IPS-18c (cell line): Measurements from ENCODE around the gene ZDHHC24.

Source experiments
- H3K4me3 ChIP-seq: 2 replicates; pipeline ENCODE4 v1.7.0; 2013; ENCODE audit warnings: low read depth, mild to moderate bottlenecking, low read length, moderate library complexity; ENCODE audit not compliant: insufficient read depth
- H3K9me3 ChIP-seq: one replicate; pipeline ENCODE4 v1.6.1; 2013; ENCODE audit warnings: mild to moderate bottlenecking, low read length, moderate library complexity; ENCODE audit not compliant: control insufficient read depth, insufficient read depth

Gene ZDHHC24

DNA sequence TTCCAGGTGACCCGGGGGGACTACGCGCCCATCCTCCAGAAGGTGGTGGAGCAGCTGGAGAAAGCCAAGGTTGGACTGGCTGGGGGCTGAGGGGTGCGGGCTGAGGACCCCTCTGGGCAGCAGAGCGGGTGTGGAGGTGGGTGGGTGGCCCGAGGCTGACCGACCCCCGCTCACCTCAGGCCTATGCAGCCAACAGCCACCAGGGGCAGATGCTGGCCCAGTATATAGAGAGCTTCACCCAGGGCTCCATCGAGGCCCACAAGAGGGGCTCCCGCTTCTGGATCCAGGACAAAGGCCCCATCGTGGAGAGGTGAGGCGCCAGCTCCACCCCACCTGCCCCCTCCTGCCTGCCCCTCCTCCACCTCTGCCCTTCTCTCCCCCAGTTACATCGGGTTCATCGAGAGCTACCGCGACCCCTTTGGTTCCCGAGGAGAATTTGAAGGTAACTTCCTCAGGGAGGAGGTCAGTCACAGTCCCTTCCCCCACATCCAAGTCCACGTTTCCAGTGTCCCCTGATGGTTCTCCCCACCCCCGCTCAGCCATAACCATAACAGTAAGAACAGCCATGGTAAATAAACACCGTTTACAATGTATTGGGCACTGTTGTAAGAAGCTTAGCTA lies 54.4 kb downstream of the ZDHHC24 start:
- H3K4me3 ChIP-seq = no peak overlapping the region
- H3K9me3 ChIP-seq = no peaks in the 10 kb centered on the region

DNA sequence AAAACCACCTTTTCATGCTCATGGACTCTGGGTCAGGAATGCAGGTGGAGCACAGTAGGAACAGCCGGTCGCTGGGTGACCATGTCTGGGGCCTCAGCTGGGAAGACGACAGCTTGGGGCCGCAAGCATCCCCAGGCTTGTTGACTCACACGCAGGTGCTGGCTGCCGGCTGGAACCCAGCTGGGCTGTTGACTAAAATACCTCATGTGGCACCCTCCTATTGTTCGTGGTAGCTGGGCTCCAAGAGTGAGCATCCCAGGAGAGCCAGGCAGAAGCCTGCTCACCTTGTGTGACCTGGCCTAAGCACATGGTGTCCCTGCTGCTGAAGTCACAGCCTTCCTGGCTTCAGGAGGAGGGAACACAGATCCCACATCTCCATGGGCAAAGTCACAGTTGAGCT lies 56.2 kb downstream of the ZDHHC24 start:
- H3K9me3 ChIP-seq = no peaks in the 10 kb centered on the region
- no peak overlapping the region for H3K4me3 ChIP-seq

DNA sequence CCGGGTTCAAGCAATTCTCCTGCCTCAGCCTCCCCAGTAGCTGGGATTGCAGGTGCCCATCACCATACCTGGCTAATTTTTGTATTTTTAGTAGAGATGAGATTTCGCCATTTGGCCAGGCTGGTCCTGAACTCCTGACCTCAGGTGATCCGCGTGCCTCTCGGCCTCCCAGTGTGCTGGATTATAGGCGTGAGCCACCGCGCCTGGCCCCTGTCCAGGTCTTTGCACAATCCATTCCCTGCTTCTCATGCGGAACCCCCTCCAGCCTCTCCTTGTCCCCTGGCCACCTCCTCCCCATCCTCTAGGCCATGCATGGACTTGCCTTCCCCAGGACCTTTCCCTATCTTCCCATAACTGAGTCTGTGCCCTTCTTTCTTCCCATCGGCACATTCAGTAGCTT lies 56.9 kb downstream of the ZDHHC24 start:
- Histone ChIP-seq H3K4me3 (no peak overlapping the region), H3K9me3 (no peaks in the 10 kb centered on the region)

- no peaks in the 10 kb centered on the region for H3K9me3 ChIP-seq
- no peak overlapping the region for H3K4me3 ChIP-seq
These were observed 61.0 kb downstream of the ZDHHC24 start for GRCh38 chr11:66484806-66485380.

- Histone ChIP-seq H3K9me3 (no peaks in the 10 kb centered on the region), H3K4me3 (peak within 1 kb of the TSS; percentile 88)
These were observed 65.5 kb downstream of the ZDHHC24 start, which contains the start of gene DPP3 for GRCh38 chr11:66480117-66480938. TSS of gene DPP3 (plus strand) at chr11:66480434. CDS start at chr11:66482201, 1,767 bp downstream.

- Histone ChIP-seq H3K4me3 (peak overlapping the region; percentile 88), H3K9me3 (no peaks in the 10 kb centered on the region)
These were observed 66.3 kb downstream of the ZDHHC24 start for GRCh38 chr11:66479394-66480116.

GRCh38 chr11:66478729-66479393 lies 67.0 kb downstream of the ZDHHC24 start:
- peak overlapping the region; percentile 88 for H3K4me3 ChIP-seq

GRCh38 chr11:66477263-66478201 lies 68.3 kb downstream of the ZDHHC24 start:
- Histone ChIP-seq H3K4me3 (no peak overlapping the region), H3K9me3 (no peaks in the 10 kb centered on the region)

More at GRCh38 chr11:66478729-66479393, 67.0 kb downstream of the ZDHHC24 start:
- no peaks in the 10 kb centered on the region for H3K9me3 ChIP-seq

DNA sequence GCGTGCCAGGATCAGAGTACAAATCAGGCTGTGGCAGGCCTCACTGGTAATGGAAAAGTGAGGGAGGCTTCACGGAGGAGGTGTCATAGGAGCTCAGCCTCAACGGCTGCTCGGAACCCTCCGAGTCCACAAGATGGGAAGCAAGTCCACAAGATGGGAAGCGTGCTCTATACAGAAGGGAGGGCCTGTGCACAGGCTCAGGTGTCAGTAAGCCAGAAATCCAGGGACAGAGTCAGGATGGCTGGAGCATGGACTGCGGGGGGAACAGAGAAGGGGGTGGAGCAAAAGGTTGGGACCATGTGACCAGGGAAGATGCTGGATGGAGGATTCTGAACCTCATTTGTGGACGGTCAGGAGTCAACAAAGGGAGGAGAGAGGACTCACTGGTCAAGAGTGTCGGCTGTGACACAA lies 69.0 kb downstream of the ZDHHC24 start:
- Histone ChIP-seq H3K4me3 (no peak overlapping the region), H3K9me3 (no peaks in the 10 kb centered on the region)

GRCh38 chr11:66476173-66476840 lies 69.5 kb downstream of the ZDHHC24 start:
- no peaks in the 10 kb centered on the region for H3K9me3 ChIP-seq

GRCh38 chr11:66475349-66476172 lies 70.3 kb downstream of the ZDHHC24 start:
- H3K4me3 ChIP-seq = no peak overlapping the region
- peaks cover 2% of the 10 kb centered on the region for H3K9me3 ChIP-seq

More at GRCh38 chr11:66476173-66476840, 69.5 kb downstream of the ZDHHC24 start:
- H3K4me3 ChIP-seq = no peak overlapping the region

- Histone ChIP-seq H3K4me3 (no peak overlapping the region), H3K9me3 (peaks cover 2% of the 10 kb centered on the region)
These were observed 72.0 kb downstream of the ZDHHC24 start for GRCh38 chr11:66473608-66474515.

- H3K4me3 ChIP-seq = no peak overlapping the region
- H3K9me3 ChIP-seq = peaks cover 2% of the 10 kb centered on the region
These were observed 72.7 kb downstream of the ZDHHC24 start for GRCh38 chr11:66473167-66473566.

GRCh38 chr11:66472054-66472453 lies 73.8 kb downstream of the ZDHHC24 start:
- H3K4me3 ChIP-seq = no peak overlapping the region
- H3K9me3 ChIP-seq = peaks cover 2% of the 10 kb centered on the region
